Measurements from ENCODE around the gene TAGLN3. TPM values are rescaled to one million over a fixed set of nuclear protein-coding genes. Genes with fewer than 3 reads are reported as not detected.
A peak's percentile ranks its signal among the peaks of the same experiment; 100 is the strongest.

TAGLN3 gene
- total and polyA plus RNA-seq, 2 of the 13 experiments (the other 11 are each of a cell fraction or from before 2014, with no cell fraction given) = 0.51 to 0.91 TPM

- TF ChIP-seq TFDP1 (CRISPR knock-in tag; IDR thresholded peaks at IDR 0.05; ENCODE audit: borderline replicate concordance) (peak; percentile 59; the same call in 1 of the 2 replicates), RELA (CRISPR knock-in tag; IDR thresholded peaks at IDR 0.05) (no peak), PAX8 (CRISPR knock-in tag; IDR thresholded peaks at IDR 0.05; ENCODE audit: borderline replicate concordance) (no peak), MTF1 (CRISPR knock-in tag; IDR thresholded peaks at IDR 0.05) (no peak), SSRP1 (CRISPR knock-in tag; IDR thresholded peaks at IDR 0.05) (no peak), ZNF256 (CRISPR knock-in tag; conservative IDR thresholded peaks at IDR 0.05) (peak; percentile 83; the same call in 1 of the 2 replicates), PHF5A (CRISPR knock-in tag; IDR thresholded peaks at IDR 0.05; ENCODE audit: low read depth, unreplicated experiment) (no peak), DZIP1 (CRISPR knock-in tag; IDR thresholded peaks at IDR 0.05) (peak; percentile 65; the same call in 1 of the 2 replicates), ZNF790 (CRISPR knock-in tag; IDR thresholded peaks at IDR 0.05; ENCODE audit: borderline replicate concordance) (peak; percentile 46; the same call in 1 of the 2 replicates), GLI4 (CRISPR knock-in tag; IDR thresholded peaks at IDR 0.05; ENCODE audit: borderline replicate concordance) (no peak), ZNF367 (CRISPR knock-in tag; IDR thresholded peaks at IDR 0.05; ENCODE audit: borderline replicate concordance) (0 out of 2 replicates have a peak, but pooled peaks have one; percentile 67), SP5 (CRISPR knock-in tag; IDR thresholded peaks at IDR 0.05; ENCODE audit: borderline replicate concordance, low read depth) (no peak; the same call in 1 of the 2 replicates), ZNF879 (CRISPR knock-in tag; IDR thresholded peaks at IDR 0.05) (no peak), ZNF761 (CRISPR knock-in tag; conservative IDR thresholded peaks at IDR 0.05) (peak; percentile 60; the same call in 1 of the 2 replicates), PHF20 (CRISPR knock-in tag; IDR thresholded peaks at IDR 0.05) (no peak; the same call in 1 of the 2 replicates), ZBTB3 (CRISPR knock-in tag; IDR thresholded peaks at IDR 0.05; ENCODE audit: borderline replicate concordance, low read depth) (no peak), MZF1 (CRISPR knock-in tag; IDR thresholded peaks at IDR 0.05; ENCODE audit: borderline replicate concordance) (no peak), GTF2F1 (IDR thresholded peaks at IDR 0.05; ENCODE audit: low read length) (no peak), MATR3 (CRISPR knock-in tag; IDR thresholded peaks at IDR 0.05) (no peak), THAP7 (CRISPR knock-in tag; IDR thresholded peaks at IDR 0.05) (peak; percentile 87), KMT2B (CRISPR knock-in tag; IDR thresholded peaks at IDR 0.05) (peak; percentile 95)
- TF ChIP-seq, protein P1, sequence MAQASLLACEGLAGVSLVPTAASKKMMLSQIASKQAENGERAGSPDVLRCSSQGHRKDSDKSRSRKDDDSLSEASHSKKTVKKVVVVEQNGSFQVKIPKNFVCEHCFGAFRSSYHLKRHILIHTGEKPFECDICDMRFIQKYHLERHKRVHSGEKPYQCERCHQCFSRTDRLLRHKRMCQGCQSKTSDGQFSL (CRISPR knock-in tag; IDR thresholded peaks at IDR 0.05) = no peak
- TF ChIP-seq, protein P2, sequence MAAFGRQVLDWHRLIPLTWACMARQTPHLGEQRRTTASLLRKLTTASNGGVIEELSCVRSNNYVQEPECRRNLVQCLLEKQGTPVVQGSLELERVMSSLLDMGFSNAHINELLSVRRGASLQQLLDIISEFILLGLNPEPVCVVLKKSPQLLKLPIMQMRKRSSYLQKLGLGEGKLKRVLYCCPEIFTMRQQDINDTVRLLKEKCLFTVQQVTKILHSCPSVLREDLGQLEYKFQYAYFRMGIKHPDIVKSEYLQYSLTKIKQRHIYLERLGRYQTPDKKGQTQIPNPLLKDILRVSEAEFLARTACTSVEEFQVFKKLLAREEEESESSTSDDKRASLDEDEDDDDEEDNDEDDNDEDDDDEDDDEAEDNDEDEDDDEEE (CRISPR knock-in tag; IDR thresholded peaks at IDR 0.05) = peak; percentile 75; the same call in 1 of the 2 replicates
Measured at GRCh38 chr3:111978583-111979433, 19.9 kb upstream of the TAGLN3 start, which contains the start of gene ABHD10 (continued).
